Putamen (tissue), 1 donor: Measurements from ENCODE around the gene PYGB.
"Not testable (repeated sequence)": the region's sequence is repeated elsewhere in the genome, so short reads cannot be mapped to it uniquely, and the experiment has no call there.

ENCODE experiments used
- DNase-seq: peaks from one replicate; pipeline ENCODE4 v3.0.0-alpha.2; 2016; ENCODE audit warnings: low spot score

Gene PYGB

DNA sequence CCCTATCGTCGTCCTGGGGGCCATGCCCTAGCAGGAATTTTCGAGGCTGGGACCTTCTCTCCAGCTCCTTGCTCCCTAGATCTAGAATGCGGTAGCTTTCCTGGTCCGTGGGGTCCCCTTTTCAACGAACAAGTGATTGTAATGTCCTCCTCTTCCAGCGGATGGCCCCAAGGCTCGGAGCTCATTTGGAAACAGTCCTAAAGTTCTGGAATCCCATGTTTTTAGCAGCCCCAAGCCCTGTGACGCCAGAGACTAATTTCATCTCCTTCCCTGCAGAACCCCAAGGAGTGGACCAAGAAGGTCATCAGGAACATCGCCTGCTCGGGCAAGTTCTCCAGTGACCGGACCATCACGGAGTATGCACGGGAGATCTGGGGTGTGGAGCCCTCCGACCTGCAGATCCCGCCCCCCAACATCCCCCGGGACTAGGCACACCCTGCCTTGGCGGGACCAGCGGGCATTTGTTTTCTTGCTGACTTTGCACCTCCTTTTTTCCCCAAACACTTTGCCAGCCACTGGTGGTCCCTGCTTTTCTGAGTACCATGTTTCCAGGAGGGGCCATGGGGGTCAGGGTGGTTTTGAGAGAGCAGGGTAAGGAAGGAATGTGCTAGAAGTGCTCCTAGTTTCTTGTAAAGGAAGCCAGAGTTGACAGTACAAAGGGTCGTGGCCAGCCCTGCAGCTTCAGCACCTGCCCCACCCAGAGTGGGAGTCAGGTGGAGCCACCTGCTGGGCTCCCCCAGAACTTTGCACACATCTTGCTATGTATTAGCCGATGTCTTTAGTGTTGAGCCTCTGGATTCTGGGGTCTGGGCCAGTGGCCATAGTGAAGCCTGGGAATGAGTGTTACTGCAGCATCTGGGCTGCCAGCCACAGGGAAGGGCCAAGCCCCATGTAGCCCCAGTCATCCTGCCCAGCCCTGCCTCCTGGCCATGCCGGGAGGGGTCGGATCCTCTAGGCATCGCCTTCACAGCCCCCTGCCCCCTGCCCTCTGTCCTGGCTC lies 48.5 kb downstream of the PYGB start:
- peak; percentile 45 for DNase-seq

DNA sequence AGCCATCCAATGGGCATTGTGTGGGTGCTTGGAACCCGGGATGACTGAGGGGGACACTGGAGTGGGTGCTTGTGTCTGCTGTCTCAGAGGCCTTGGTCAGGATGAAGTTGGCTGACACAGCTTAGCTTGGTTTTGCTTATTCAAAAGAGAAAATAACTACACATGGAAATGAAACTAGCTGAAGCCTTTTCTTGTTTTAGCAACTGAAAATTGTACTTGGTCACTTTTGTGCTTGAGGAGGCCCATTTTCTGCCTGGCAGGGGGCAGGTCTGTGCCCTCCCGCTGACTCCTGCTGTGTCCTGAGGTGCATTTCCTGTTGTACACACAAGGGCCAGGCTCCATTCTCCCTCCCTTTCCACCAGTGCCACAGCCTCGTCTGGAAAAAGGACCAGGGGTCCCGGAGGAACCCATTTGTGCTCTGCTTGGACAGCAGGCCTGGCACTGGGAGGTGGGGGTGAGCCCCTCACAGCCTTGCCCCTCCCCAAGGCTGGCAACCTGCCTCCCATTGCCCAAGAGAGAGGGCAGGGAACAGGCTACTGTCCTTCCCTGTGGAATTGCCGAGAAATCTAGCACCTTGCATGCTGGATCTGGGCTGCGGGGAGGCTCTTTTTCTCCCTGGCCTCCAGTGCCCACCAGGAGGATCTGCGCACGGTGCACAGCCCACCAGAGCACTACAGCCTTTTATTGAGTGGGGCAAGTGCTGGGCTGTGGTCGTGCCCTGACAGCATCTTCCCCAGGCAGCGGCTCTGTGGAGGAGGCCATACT lies 49.4 kb downstream of the PYGB start:
- DNase-seq = no peak

DNA sequence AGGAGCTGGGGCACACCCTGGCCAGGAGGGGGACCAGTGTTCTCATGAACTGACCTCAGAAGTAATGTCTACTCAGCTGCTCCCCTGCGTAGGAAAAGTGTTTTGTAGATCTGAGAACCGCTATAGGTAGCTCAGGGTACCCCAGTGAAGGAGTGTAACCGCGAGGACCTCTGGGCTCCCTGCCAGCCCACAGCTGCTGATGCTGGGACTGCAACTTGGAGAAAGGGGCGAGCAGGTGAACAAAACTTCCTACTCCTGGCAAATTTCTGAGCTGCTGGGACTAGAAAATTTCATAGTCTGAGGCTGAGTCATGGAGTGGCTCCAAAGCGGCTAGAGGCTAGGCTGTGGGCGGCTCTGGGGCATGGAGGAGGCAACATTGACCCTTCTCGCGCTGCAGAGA lies 51.9 kb downstream of the PYGB start:
- no peak for DNase-seq

DNA sequence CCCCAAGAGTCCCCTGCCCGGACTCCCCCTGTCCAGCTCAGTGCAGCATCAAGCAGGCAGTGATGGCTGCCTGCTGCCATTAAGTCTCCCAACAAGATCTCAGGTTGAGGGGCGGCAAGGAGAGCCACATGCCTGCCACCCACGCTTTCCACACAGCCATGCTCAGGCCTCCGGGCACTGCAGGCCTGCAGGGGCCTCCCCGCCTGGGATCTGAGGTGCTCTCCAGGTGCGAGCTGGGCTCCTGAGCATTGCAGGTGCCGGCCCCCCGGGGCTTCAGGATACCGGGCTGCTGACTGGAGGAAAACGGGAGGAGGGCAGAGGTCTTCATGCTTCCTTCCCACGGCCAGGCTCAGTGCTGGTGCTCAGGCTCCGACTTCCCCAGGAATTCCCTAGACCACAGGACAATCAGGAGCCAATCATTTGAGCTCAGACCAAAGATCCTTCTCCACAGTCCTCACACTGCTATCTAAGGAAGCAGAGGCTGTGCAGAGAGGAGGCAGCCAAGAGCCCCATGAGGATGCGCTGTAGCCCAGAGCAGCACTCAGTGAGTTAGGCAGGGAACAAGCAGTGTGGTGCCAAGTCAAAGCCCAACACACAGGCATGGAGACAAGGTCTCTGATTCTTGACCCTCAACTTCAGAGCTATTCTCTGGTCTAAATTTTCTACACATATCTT lies 52.7 kb downstream of the PYGB start:
- no peak for DNase-seq

DNA sequence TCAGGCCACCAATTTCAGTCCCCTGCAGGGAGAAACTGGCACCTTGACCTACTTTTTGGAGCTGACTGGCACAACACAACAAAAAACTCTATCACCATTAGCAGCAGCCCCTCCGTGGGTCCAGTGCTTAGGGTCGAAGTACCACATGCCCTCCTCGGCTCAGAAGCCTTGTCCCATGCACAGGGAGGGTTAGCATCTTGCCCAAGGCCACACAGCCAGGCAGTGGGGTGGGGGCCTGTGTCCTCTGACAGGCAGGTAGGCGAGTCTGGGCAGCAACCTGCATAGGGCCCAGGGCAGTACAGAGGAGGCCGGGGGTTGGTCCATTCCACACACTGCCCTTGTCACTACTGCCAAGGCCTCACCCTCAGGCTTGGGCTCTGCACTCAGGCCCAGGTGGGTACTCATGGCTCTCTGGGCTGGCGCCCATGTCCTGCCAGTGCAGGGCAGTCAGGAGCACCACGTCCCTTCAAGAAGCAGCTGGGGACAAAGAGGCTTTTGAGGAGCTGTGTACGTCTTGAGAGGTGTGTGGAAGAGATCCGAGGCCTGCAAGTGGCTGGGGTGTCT lies 53.6 kb downstream of the PYGB start:
- DNase-seq = no peak

DNA sequence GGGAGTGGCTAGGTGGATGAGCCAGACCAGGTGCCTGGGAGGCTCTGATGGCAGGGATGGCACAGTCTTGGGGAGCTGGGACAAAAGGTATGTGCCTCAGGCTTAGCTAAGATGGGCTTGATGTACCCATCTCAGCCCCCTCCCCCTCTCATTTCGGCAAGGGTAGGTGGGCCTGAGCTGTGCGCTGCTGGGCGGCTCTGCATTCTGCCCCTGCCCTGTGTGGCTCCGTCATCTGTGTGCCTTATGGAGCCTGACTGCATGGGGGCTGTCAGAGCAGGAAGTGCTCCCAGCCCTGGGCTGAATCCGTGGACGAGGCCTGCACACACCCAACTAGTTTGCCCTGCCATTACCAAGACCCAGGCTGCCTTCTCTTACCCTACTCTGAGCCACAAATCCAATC lies 54.7 kb downstream of the PYGB start:
- no peak for DNase-seq

DNA sequence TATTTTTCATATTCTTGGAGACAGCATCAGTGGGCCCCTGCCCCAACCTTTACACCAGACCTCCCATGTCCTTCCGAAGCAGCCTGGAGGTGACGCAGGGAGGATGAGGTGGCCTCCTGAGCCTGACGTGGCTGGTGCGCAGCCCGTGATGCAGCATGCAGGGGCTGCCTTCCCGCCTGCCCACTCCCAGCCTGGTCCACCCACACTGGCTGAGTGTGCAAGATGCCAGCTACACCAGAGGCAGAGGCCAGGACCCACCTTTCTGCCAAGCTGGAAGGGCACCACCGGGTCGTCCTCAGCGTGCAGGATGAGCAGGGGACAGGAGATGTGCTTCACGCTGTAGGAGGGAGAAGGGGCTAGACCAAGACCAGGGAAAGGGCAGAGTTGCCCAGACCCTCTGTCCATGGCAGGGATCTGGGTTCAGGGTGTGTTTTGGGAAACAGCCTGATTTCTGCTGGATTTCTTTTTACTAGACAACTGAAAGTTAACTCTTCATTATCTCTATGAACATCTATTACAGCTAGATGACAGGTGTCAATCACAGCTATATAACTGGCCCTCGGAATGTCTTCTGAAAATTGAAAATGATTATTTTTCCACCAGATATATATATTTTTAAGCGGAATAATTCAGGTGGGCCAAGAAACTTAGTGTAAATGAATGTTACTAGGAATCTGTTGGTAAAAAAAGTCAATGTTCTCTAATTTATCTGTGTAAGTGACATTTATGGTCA lies 55.6 kb downstream of the PYGB start:
- DNase-seq = no peak

DNA sequence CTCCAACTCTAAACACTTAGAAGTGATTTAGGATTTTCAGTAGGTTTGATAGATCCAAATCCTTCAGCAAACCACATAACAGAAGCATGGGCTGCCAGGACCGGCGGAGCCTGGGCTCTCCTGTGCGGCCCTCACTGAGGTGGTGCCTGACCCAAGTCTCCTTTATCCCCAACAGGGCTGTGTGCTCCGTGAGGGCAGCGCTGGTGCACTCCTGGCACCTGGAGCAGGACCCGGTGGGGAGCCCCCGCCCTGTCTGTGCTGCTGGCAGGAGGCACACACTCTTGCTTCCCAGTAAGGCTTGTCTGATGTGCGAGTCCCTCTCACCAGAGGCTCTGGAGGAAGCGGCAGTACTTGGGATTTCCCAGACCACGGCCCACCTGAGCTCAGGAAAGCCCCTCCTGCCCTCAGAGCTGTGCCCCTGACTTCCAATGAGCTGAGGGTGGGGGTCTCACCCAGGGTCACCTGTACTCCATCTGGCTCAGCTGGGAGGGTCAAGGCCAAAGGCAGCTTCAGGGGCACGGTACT lies 56.2 kb downstream of the PYGB start:
- no peak for DNase-seq

DNA sequence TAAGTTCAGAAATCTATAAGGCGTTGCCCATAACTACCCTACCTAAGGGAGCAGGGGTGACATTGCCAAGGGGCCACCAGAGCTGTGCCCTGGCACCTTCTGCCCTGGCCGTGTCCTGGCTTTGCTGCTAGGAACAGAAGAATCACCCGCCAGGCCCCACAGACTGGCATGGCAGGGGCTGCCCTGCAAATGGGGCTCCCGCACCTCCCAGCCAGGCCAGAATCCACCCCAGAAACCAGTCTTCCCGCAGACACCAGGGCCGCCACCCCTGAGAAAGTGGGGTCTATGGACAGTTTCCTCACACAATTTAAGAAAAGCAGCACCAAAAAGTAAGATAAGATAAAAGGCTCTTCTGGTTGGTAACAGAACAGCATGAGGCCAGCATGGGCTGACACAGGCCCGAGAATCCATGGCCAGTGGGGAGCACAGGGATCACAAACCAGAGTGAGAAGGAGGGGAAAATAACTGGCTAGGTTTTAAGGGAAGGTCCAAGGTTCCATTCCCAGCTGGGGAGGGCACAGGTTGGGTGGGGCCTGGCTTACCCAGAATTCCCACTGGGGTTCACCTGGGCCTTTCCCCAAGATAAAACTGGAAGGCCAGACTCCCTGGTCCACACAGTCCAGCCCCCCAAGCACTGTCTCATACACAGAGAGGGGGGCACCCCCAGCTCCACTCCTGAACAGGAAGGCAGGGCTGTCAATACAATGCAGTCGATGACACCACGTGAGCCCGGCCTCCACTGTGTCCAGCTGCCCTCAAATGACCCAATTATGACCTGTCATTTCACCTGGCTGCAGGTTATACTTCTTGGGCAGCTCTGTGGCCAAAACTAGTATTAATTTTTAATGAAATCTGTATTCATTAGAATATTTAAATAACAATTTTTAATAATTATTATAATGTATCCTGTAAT lies 59.4 kb downstream of the PYGB start:
- DNase-seq = no peak

DNA sequence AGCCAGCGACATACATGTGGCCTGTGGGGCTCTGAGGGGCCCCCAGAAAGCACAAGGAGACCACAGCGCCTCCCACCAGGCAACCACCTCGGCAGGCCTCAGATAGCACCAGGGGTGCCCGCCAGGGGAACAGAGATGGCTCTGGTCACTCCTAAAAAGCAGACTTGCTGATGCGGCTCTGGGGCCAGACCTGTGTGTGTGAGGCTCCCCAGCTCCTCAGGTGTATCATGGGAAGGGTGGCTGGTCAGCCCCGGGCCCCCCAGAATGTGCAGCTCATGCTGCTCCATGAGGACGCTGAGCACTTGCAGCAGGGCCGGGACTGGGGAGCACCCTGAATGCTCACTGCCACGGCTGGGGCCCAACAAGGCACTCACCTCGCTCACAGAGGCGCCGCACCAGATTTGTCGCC lies 60.2 kb downstream of the PYGB start:
- no peak for DNase-seq

DNA sequence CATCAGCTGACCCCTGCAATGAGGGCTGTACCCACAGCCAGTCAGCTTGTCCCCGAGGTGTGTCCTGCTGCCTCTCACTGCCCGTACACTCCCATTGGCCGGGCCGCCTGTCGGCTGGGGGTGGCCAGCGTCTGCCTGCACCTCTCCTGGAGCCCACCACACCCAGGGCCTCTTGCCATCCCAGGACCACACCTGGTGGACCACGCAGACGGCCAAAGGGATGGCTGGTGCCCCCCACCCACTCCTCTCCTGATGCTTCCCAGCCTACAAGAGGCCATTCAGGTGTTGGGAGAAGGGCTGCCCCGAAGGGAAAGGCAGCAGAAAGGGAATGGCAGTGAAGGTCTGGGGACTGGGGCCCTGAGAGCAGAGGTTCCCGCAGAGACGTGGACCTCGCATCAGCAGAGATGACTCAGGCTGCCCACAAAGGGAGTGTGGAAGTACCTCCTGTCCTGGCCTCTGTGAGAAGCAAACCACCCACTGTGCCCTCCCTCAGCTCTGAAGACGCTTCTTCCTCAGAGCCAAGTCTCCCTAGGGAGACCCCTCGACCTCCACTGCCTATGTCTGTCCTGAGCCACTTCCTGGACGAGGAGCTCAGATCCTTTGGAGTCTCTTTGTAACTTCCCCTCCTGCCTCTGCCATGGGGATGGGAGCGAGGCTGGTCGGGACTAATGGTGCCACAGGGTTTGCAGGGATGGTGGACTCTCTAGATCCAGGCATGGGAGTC lies 60.9 kb downstream of the PYGB start:
- DNase-seq = no peak

DNA sequence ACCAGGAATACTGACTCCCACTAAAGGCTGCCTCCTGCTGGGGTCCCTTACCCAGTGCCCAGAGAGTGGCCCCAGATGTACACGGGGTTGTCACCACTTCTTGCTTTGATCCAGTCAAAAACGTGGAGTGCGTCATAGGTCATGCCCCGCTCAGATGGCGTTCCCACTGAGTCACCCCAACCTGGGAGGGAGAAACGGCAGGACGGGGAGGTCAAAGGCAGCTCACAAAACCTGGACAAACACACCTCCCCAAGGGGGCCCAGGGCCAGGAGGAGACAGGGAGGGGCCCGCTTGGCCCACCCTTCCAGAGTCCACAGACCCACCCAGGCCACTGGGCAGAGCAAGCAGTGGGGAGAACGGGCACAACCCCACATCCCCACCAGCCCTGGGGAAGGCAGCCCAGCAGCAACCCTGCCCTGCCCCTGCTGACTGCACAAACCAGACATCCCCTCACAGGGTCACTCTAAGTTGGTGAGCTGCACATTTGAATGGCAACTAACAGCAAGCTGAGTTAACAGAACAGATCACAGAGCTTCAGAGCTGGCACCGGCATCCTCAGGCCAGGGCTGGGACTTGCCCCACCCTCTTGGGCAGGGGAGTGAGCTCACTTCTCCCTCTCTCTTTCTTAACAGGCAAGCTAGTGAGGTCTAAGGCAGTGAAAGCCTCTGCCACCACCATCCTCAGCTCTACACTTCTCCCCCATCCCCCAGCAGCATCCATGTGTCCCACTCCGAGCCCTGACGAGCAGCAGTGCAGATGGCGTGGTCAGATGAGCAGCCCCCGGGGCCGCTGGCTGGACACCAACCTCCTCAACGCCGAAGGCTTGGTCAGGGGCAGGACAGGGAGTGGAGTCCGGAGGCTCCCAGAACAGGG lies 61.7 kb downstream of the PYGB start:
- no peak for DNase-seq

DNA sequence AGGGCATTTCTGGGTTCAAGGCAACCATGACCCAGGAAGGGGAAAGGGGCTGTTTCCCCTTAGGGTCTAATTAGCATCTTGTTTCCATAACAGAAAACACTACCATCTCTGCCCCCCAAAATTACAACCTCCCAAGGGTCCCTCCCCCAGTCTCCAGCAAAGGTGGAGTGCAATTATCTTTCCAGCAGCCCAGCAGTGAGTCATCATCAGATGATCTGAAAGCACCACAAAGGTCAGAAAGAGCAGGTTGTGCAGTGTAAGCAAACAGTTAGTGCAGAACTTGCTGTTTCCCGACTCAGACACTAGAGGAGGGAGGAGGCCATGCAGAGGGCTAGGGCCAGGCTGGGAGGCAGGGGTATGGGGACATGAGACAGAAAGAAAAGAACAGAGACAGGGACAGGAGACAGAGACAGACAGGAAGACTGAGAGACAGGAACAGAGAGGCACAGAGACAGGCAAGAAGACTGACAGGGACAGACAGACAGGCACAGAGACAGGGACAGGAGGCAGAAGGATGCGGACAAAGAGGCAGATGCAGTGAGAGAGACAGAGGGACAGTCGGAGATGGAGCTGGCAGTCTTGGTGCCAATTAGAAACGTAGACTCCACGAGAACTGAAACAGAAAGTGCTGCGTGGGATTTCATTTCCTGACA lies 62.5 kb downstream of the PYGB start:
- DNase-seq = peak; percentile 67

DNA sequence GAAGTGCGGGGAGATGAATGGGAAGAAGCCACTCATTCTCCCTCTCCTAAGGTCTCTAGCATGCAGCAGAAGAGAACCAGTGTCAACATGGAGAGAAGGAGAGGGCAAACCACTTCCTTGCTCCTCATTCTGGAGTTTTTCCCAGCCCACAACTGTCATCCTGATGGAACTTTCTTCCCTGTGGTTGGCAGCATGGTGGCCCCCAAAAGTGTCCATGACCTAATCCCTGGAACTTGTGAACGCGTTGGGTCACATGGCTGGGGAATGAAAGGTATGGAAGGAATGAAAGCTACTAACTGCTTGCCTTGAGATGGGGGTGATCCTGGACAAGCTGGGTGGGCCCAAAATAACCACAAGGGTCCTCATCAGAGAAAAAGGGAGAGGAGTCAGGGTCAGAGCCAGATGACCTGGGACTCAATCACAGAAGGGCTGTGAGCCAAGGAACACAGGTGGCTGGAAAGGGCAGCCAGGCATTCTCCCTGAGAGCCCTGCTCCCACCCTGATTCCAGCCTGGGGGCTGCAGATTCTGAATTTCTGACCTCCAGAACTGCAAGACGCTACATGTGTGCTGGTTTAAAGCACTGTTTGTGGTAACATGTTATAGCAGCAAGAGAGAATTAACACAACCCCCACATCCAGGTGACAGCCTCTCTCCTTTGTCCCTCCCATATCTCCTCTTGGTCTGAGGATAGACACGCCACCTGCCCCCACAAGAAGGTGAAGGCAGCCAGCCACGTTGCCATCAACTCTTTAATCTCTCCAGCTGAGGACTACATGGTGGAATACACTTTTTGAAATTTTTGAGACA lies 63.2 kb downstream of the PYGB start:
- DNase-seq = no peak

DNA sequence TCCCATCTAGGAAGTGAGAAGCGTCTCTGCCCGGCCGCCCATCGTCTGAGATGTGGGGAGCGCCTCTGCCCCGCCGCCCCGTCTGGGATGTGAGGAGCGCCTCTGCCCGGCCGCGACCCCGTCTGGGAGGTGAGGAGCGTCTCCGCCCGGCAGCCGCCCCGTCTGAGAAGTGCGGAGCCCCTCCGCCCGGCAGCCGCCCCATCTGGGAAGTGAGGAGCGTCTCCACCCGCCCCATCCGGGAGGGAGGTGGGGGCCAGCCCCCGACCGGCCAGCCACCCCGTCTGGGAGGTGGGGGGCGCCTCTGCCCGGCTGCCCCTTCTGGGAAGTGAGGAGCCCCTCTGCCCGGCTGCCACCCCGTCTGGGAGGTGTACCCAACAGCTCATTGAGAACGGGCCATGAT lies 64.8 kb downstream of the PYGB start:
- not testable (repeated sequence) for DNase-seq

DNA sequence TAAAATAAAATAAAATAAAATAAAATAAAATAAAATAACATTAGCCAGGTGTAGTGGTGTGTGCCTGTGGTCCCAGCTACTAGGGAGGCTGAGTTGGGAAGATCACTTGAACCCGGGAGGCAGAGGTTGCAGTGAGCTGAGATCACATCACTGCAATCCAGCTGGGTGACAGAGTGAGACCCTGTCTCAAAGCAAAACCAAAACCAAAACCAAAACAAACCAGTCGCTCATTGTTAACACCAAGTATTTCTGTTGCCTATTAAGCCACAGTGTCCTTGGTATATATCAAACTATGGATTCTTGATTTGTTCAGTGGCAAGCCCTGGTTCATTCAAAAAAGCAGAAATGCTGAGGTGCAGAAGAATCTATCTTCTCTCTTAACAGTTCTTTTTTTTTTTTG lies 65.7 kb downstream of the PYGB start:
- no peak for DNase-seq
